GM12878 (cell line): Measurements from ENCODE around the gene ISM1. TPM values are rescaled to one million over a fixed set of nuclear protein-coding genes. Genes with fewer than 3 reads are reported as not detected.

Source experiments
- ATAC-seq: fragments of 200-7000 bp; cut with Tn5 transposase; 3 replicates; pipeline ENCODE4 v1.9.1; 2020; ENCODE audit warnings: mild to moderate bottlenecking, moderate library complexity
- BruUV-seq: library from RNA; stranded (reverse); fragments of 400-500 nt; replicated peaks from 2 replicates; lab custom pipeline; 2021; lab: Mats Ljungman, UMichigan
- CTCF ChIA-PET: fragments of 300-600 bp; sonication (Branson Sonifier 250); formaldehyde crosslinking; extraction: SDS; loops from one replicate; lab custom pipeline; 2021; ENCODE audit warnings: inconsistent platforms; lab: Yijun Ruan, JAX
- POLR2A ChIA-PET: fragments of 350-600 bp; formaldehyde crosslinking; extraction: SDS; loops from one replicate; lab custom pipeline; 2021; ENCODE audit warnings: inconsistent platforms; lab: Charles Lee
- RAD21 ChIA-PET: fragments of 300-600 bp; sonication (Branson Sonifier 250); formaldehyde crosslinking; loops from one replicate; lab custom pipeline; 2023; ENCODE audit warnings: antibody characterized with exemption; ENCODE audit not compliant: unreplicated experiment; lab: Charles Lee
- SMC1A ChIA-PET: fragments of 300-600 bp; sonication (Branson Sonifier 250); formaldehyde crosslinking; loops from one replicate; lab custom pipeline; 2023; ENCODE audit not compliant: unreplicated experiment, uncharacterized antibody; lab: Charles Lee
- DNase-seq: peaks from one replicate; pipeline ENCODE4 v3.0.0-alpha.2; 2011; ENCODE audit warnings: low read depth, low spot score
- FAIRE-seq: peaks from 3 replicates; lab custom pipeline; 2011; peaks lifted over from hg19 to GRCh38; lab: Jason Lieb, UNC
- H2AFZ ChIP-seq: 2 replicates; pipeline ENCODE4 v1.6.0; 2011; ENCODE audit warnings: low read depth, low read length, control low read depth; ENCODE audit not compliant: control insufficient read depth
- H3K27ac ChIP-seq: 2 replicates; pipeline ENCODE4 v1.5.1; 2011; ENCODE audit warnings: control low read depth; ENCODE audit not compliant: control insufficient read depth, insufficient read depth
- H3K27me3 ChIP-seq, 2 experiments: replicated peaks in 1 of 2; 2 replicates each; pipeline versions ENCODE4 v1.6.0 to v1.6.1; 2011; ENCODE audit warnings: low read length in 1 of 2; ENCODE audit not compliant: control insufficient read depth in 2 of 2, insufficient read depth in 2 of 2
- H3K36me3 ChIP-seq, 2 experiments: 2 replicates each; pipeline ENCODE4 v1.5.1; 2011; ENCODE audit warnings: low read length in 1 of 2; ENCODE audit not compliant: control insufficient read depth in 2 of 2, insufficient read depth in 2 of 2
- H3K4me1 ChIP-seq: 2 replicates; pipeline ENCODE4 v1.6.1; 2011; ENCODE audit warnings: mild to moderate bottlenecking, low read length, moderate library complexity, mixed read lengths; ENCODE audit not compliant: control insufficient read depth, insufficient read depth
- H3K4me2 ChIP-seq: 2 replicates; pipeline ENCODE4 v1.6.0; 2011; ENCODE audit warnings: control low read depth; ENCODE audit not compliant: control insufficient read depth, insufficient read depth
- H3K4me3 ChIP-seq: fragments of 200-600 bp; sonication (generic); 2 replicates; pipeline ENCODE4 v1.5.1; 2016
- H3K79me2 ChIP-seq: 2 replicates; pipeline ENCODE4 v1.6.0; 2011; ENCODE audit warnings: low read length; ENCODE audit not compliant: control insufficient read depth, insufficient read depth
- H3K9ac ChIP-seq: 2 replicates; pipeline ENCODE4 v1.8.0; 2011; ENCODE audit warnings: low read length, control low read depth, mixed read lengths; ENCODE audit not compliant: control insufficient read depth, insufficient read depth
- H3K9me3 ChIP-seq: replicated peaks from 3 replicates; pipeline ENCODE4 v1.5.1; 2011; ENCODE audit warnings: mild to moderate bottlenecking, low read length; ENCODE audit not compliant: control insufficient read depth, insufficient read depth
- H4K20me1 ChIP-seq: 2 replicates; pipeline ENCODE4 v1.6.0; 2011; ENCODE audit not compliant: control insufficient read depth, insufficient read depth
- ASH2L ChIP-seq: fragments of 300-600, 200-600 bp; sonication (generic); IDR thresholded peaks from 2 replicates; pipeline ENCODE4 v1.6.1; 2017; ENCODE audit warnings: low read depth, mild to moderate bottlenecking, borderline replicate concordance
- ATF7 ChIP-seq: fragments of 450-650 bp; IDR thresholded peaks from 2 replicates; pipeline ENCODE4 v1.6.1; 2016; ENCODE audit warnings: low read depth, mild to moderate bottlenecking
- BCL11A ChIP-seq: IDR thresholded peaks from 2 replicates; pipeline ENCODE4 v1.6.1; 2011; ENCODE audit warnings: low read depth, low read length
- EZH2 ChIP-seq: IDR thresholded peaks from 2 replicates; pipeline ENCODE4 v1.6.1; 2012; ENCODE audit warnings: low read depth, mild to moderate bottlenecking, control low read depth, inconsistent platforms, low read length, borderline replicate concordance; ENCODE audit not compliant: control insufficient read depth
- GABPA ChIP-seq: IDR thresholded peaks from 2 replicates; pipeline ENCODE4 v1.6.1; 2014; ENCODE audit warnings: antibody characterized with exemption, low read depth, mild to moderate bottlenecking, inconsistent platforms
- HDGF ChIP-seq: fragments of 450-650 bp; IDR thresholded peaks from 2 replicates; pipeline ENCODE4 v1.6.1; 2016; ENCODE audit warnings: antibody characterized with exemption
- IKZF1 ChIP-seq: fragments of 450-650 bp; conservative IDR thresholded peaks from 2 replicates; pipeline ENCODE4 v1.6.1; 2017; ENCODE audit warnings: antibody characterized with exemption, mild to moderate bottlenecking
- IRF5 ChIP-seq: fragments of 450-650 bp; IDR thresholded peaks from 2 replicates; pipeline ENCODE4 v1.6.1; 2017; ENCODE audit warnings: borderline replicate concordance
- KDM1A ChIP-seq: fragments of 200-600 bp; sonication (generic); IDR thresholded peaks from 2 replicates; pipeline ENCODE4 v1.6.1; 2016; ENCODE audit warnings: borderline replicate concordance
- LARP7 ChIP-seq: fragments of 450-650 bp; IDR thresholded peaks from 2 replicates; pipeline ENCODE4 v1.6.1; 2017; ENCODE audit warnings: mild to moderate bottlenecking
- MEF2B ChIP-seq: fragments of 450-650 bp; IDR thresholded peaks from 2 replicates; pipeline ENCODE4 v1.6.1; 2018; ENCODE audit warnings: mild to moderate bottlenecking, moderate library complexity; ENCODE audit not compliant: partially characterized antibody, poor library complexity, severe bottlenecking
- MLLT1 ChIP-seq: fragments of 450-650 bp; IDR thresholded peaks from 2 replicates; pipeline ENCODE4 v1.6.1; 2016; ENCODE audit warnings: mild to moderate bottlenecking
- NKRF ChIP-seq: fragments of 450-650 bp; conservative IDR thresholded peaks from 2 replicates; pipeline ENCODE4 v1.6.1; 2017; ENCODE audit warnings: mild to moderate bottlenecking, moderate library complexity
- RCOR1 ChIP-seq: conservative IDR thresholded peaks from 2 replicates; pipeline ENCODE4 v1.6.1; 2012; ENCODE audit warnings: low read depth, low read length, improper control_type of control experiment
- ZBTB33 ChIP-seq: fragments of 450-650 bp; IDR thresholded peaks from 2 replicates; pipeline ENCODE4 v1.6.1; 2017; ENCODE audit warnings: mild to moderate bottlenecking
- ZNF207 ChIP-seq: fragments of 450-650 bp; IDR thresholded peaks from 2 replicates; pipeline ENCODE4 v1.6.1; 2014; ENCODE audit warnings: antibody characterized with exemption, mild to moderate bottlenecking, borderline replicate concordance
- ZNF217 ChIP-seq: fragments of 450-650 bp; IDR thresholded peaks from 2 replicates; pipeline ENCODE4 v1.6.1; 2017; ENCODE audit warnings: antibody characterized with exemption, mild to moderate bottlenecking
- ZZZ3 ChIP-seq: IDR thresholded peaks from 2 replicates; pipeline ENCODE4 v1.6.1; 2011; ENCODE audit warnings: low read depth; ENCODE audit not compliant: control insufficient read depth, insufficient read length
- WGBS: methylation state at CpG from one replicate; pipeline ENCODE4 v1.1.6; 2016; ENCODE audit warnings: low lambda C conversion rate; ENCODE audit not compliant: insufficient replicate concordance, insufficient coverage; ENCODE audit errors: missing lambda C conversion rate; 5-methylcytosine and 5-hydroxymethylcytosine counted together
- in situ Hi-C: fragments of 300-500 bp; cut with MboI; formaldehyde crosslinking; loops from 9 replicates; pipeline ENCODE4 v1.14.3; 2018; ENCODE audit warnings: mixed read lengths
- intact Hi-C: fragments of 100-400 bp; cut with micrococcal nuclease; formaldehyde crosslinking; loops from one replicate; pipeline ENCODE4 v1.14.2; 2022; ENCODE audit not compliant: unreplicated experiment
- polyA plus RNA-seq, 11 experiments: library from polyadenylated mRNA; depleted of rRNA in 4 of 11; unstranded in 6 of 11; stranded (reverse) in 5 of 11; fragments of >200 nt; fragmentation: Nextera tagmentation in 4 of 11; fragmentation: Illumina TruSeq in 1 of 11; extraction: Ambion mirVana in 4 of 11; extraction: Trizol in 1 of 11; gene quantifications; 1 replicate in 1 of 11; 2 replicates in 10 of 11; pipeline versions ENCODE4 v1.2.1 to v1.2.3, GENCODE V29; 2011 to 2016; ENCODE audit warnings: inconsistent platforms in 2 of 11, missing spikeins in 2 of 11, low read depth in 1 of 11
- total RNA-seq, 4 experiments: library from RNA; depleted of rRNA in 3 of 4; stranded (reverse); fragments of >200 nt in 3 of 4; fragmentation: Illumina TruSeq in 1 of 4; extraction: Trizol in 1 of 4; gene quantifications; 2 replicates each; pipeline versions ENCODE4 v1.2.1 to v1.2.3, GENCODE V29; 2013 to 2021

Gene ISM1
- total and polyA plus RNA-seq, 10 of the 15 experiments (the other 5 are each of a cell fraction or from before 2014, with no cell fraction given), result 0.01 to 0.03 TPM; not detected in 8

GRCh38 chr20:13299401-13299800 is 78.3 kb downstream of the ISM1 start (continued):
- TF ChIP-seq RCOR1, result no peak
- TF ChIP-seq IRF5, result no peak
- TF ChIP-seq ZZZ3, result no peak

GRCh38 chr20:13301596-13301995 is 80.5 kb downstream of the ISM1 start:
- ChIA-PET POLR2A (no interaction called here), SMC1A (interaction anchor here (0.8 to 3.1 kb wide), 10 partner anchors 9 to 470 kb away, joined by 3 to 31 read pairs (median 5); no protein-coding TSS in a partner anchor), CTCF (interaction anchor here (0.8 to 4.1 kb wide), 22 partner anchors 8 to 470 kb away, joined by 3 to 36 read pairs (median 8); no protein-coding TSS in a partner anchor), RAD21 (interaction anchor here (1.6 to 4.2 kb wide), 4 partner anchors 18 to 245 kb away, joined by 3 to 26 read pairs (median 6); no protein-coding TSS in a partner anchor)
- intact Hi-C loops, result no loop called here
- in situ Hi-C loops, result no loop called here
- DNase-seq (no peak), ATAC-seq (no peak), FAIRE-seq (no peak)
- no peaks in the 10 kb centered on the region for H3K79me2 ChIP-seq
- no peak overlapping the region for H3K4me2 ChIP-seq
- WGBS, result 21% methylated on average over 2 of the region's 2 CpGs
- H3K4me3 ChIP-seq, result no peak overlapping the region
- no peaks in the 10 kb centered on the region for H3K9me3 ChIP-seq
- no peaks in the 10 kb centered on the region for H3K36me3 ChIP-seq
- no peak overlapping the region for H3K27ac ChIP-seq
- H3K27me3 ChIP-seq, result no peaks in the 10 kb centered on the region
- no peaks in the 10 kb centered on the region for H3K4me1 ChIP-seq
- H4K20me1 ChIP-seq, result no peaks in the 10 kb centered on the region
- no peak overlapping the region for H2AFZ ChIP-seq
- no peak overlapping the region for H3K9ac ChIP-seq
- BruUV-seq, result no TSS peak
- TF ChIP-seq EZH2 (no peak), KDM1A (no peak), BCL11A (no peak), GABPA (no peak), HDGF (no peak), NKRF (no peak), MLLT1 (no peak), MEF2B (no peak), ASH2L (no peak), ZNF207 (no peak), ZNF217 (no peak), ATF7 (no peak), ZBTB33 (no peak), LARP7 (no peak), IKZF1 (no peak)
